ENCODE results near the gene P4HA3. TPM values are rescaled to one million over a fixed set of nuclear protein-coding genes. Genes with fewer than 3 reads are reported as not detected.

Gene P4HA3
- total and polyA plus RNA-seq, 9 of the 15 experiments (the other 6 are each of a cell fraction or from before 2014, with no cell fraction given), result 0.01 to 0.03 TPM; not detected in 7

- no peak for FAIRE-seq
- no peaks in the 10 kb centered on the region for H4K20me1 ChIP-seq (replicated peaks; ENCODE audit: control insufficient read depth, insufficient read depth, low read length)
- no peaks in the 10 kb centered on the region for H3K9me3 ChIP-seq (replicated peaks; ENCODE audit: control insufficient read depth, insufficient read depth, low read depth, low read length)
- no peaks in the 10 kb centered on the region for H3K27me3 ChIP-seq (ENCODE audit: control insufficient read depth in 2 of 2, insufficient read depth in 2 of 2, low read length in 2 of 2)
- H3K9ac ChIP-seq (ENCODE audit: insufficient read depth in 1 of 2, low read depth in 2 of 2, low read length in 2 of 2), result no peak overlapping the region
- in situ Hi-C loops (cut with MboI) (no loop called here), intact Hi-C loops (cut with micrococcal nuclease) (no loop called here)
- no peak overlapping the region for H3K4me3 ChIP-seq
- no TSS peak for BruUV-seq (replicated peaks)
- ChIA-PET CTCF (ENCODE audit: low intra/inter-chr PET ratio) (no interaction called here), POLR2A (no interaction called here)
- no peak overlapping the region for H2AFZ ChIP-seq (ENCODE audit: low read depth, low read length)
- no peak overlapping the region for H3K4me2 ChIP-seq (ENCODE audit: insufficient read depth, low read length)
- no peak for ATAC-seq
- no peak overlapping the region for H3K27ac ChIP-seq (ENCODE audit: extremely low read depth, low read depth, low read length)
- H3K36me3 ChIP-seq (ENCODE audit: control insufficient read depth, insufficient read depth, low read length), result no peaks in the 10 kb centered on the region
- TF ChIP-seq HMG20A (CRISPR knock-in tag; conservative IDR thresholded peaks at IDR 0.05) (no peak), SAFB (IDR thresholded peaks at IDR 0.05; ENCODE audit: borderline replicate concordance, low read depth, low read length) (no peak), FUS (optimal IDR thresholded peaks at IDR 0.05; ENCODE audit: low read depth, low read length) (no peak), NFXL1 (CRISPR knock-in tag; IDR thresholded peaks at IDR 0.05) (no peak), ESRRA (IDR thresholded peaks at IDR 0.05; ENCODE audit: borderline replicate concordance, low read depth) (no peak), HDAC6 (IDR thresholded peaks at IDR 0.05; ENCODE audit: low read depth, low read length) (no peak), ZNF764 (CRISPR knock-in tag; IDR thresholded peaks at IDR 0.05; ENCODE audit: low read depth) (no peak), SMAD4 (CRISPR knock-in tag; conservative IDR thresholded peaks at IDR 0.05) (no peak), ZNF184 (CRISPR knock-in tag; IDR thresholded peaks at IDR 0.05) (no peak), CREB3 (tag; conservative IDR thresholded peaks at IDR 0.05; ENCODE audit: low read depth) (no peak), NCOA6 (IDR thresholded peaks at IDR 0.05) (no peak), MITF (IDR thresholded peaks at IDR 0.05) (no peak), POLR2G (IDR thresholded peaks at IDR 0.05; ENCODE audit: low read depth, low read length) (no peak), RFX5 (IDR thresholded peaks at IDR 0.05; ENCODE audit: low read depth, low read length) (no peak)
- no peaks in the 10 kb centered on the region for H3K4me1 ChIP-seq (replicated peaks in 1 of 2; ENCODE audit: control insufficient read depth in 2 of 2, insufficient read depth in 2 of 2, low read length in 2 of 2)
- no peaks in the 10 kb centered on the region for H3K79me2 ChIP-seq (ENCODE audit: control insufficient read depth, insufficient read depth, low read length)
- H3K9me1 ChIP-seq (ENCODE audit: control insufficient read depth, insufficient read depth, low read length), result no peaks in the 10 kb centered on the region
- no peak for DNase-seq (ENCODE audit: extremely low read depth in 1 of 4, low spot score in 3 of 4)
Measured at GRCh38 chr11:74339619-74340018, 28.2 kb upstream of the P4HA3 start.
